Retina (tissue), 1 donor: ENCODE results near the gene PERM1.
A peak's percentile ranks its signal among the peaks of the same experiment; 100 is the strongest.

Experiments used
- DNase-seq: peaks from one replicate; pipeline ENCODE4 v3.0.0-alpha.2; 2016

The PERM1 gene

GRCh38 chr1:930633-931138 lies 51.2 kb downstream of the PERM1 start:
- no peak for DNase-seq

DNA sequence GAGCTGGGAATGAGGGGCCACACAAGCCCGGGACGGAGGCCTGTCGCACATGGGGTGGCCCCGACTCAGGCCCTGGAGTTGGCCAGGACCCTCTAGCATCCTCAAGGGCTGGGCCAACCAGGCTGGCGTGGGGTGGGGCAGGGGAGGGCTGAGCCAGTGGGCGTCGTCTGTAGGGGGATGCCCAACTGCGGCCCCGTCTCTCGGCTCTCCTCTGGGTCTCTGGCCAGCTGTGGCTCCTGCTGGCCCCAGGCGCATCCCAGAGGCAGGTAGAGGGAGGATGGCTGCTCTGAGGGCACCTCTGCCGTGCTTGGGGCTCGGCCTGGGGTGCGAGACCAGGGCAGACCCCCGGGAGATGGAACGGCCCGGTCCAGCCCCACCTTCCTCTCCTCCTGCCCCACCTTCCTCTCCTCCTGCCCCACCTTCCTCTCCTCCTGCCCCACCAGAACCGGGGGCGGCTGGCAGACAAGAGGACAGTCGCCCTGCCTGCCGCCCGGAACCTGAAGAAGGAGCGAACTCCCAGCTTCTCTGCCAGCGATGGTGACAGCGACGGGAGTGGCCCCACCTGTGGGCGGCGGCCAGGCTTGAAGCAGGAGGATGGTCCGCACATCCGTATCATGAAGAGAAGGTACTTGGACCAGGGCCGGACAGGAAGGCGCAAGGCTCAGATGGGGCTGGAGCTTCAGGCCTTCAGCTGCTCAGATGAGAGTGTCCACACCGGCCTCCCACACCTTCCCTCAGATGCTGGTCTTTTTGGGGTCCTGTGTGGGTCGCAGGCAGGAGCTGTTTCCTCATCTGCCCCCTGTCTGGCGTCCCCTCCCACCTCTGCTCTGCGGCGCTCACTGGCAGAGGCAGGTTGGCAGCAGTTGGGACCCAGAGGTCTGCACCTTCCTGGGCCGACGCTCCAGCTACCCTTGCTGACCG lies 51.9 kb downstream of the PERM1 start:
- DNase-seq, result no peak

DNA sequence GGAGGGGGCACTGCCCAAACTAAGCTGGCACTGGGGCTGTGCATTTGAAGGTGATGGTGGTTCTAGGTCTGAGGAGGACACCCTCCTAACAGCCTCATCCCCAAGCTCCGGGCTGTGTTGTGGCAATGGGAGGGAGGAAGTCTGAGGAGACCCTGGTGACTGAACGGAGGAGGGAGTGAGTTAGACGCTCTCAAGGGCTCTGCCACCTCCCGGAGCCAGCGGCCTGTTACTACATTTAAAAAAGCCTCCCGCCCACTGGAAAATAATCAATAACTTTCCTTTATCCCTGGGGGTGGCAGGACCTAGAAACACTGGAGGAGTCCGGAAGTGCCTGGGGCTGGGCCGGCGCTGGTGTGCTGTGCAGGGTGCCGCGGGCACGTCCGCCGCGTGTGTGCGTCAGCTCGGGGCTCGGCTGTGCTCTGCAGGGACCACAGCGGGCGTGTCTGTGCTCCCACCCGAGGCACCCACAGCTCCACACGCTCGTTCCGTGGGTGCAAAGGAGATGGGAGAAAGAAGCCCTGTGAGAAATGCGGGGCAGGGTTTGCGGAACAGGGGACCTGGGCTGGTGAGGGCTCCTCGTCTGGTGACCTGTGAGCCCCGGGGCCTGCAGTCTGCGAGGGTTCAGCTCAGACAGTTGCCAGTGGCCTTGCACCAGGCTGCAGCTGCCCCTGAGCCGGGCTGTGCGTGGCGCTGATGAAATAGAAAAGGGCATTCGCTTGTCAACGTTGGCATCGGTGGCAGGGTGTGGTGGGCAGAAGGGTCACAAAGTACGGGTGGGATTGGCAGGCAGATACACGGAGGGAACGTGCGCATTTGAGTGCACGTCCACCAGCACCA lies 52.9 kb downstream of the PERM1 start:
- DNase-seq, result no peak

- no peak for DNase-seq
Observed at GRCh38 chr1:927748-928147, 54.1 kb downstream of the PERM1 start.

DNA sequence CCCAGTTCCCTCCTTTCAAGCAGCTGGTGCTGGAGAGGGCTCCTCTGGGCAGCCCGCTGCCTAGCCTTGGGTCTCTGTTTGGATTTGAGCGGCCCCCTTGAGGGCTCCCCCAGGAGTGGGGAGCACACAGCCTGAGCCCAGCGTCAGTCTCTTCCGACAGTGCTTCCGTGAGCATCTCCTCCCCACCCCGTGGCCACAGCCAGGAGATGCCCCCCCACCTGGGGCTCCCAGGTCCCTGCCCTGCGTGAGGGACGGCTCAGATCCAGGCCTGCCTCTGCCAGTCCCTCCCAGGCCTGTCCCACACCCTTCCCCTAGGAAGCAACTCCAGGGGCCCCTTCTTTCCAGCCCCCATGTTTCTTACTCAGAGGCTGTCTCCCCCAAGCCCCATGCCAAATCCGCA lies 54.7 kb downstream of the PERM1 start:
- DNase-seq, result no peak

GRCh38 chr1:925561-926421 lies 56.1 kb downstream of the PERM1 start:
- DNase-seq, result peak; percentile 61
